SKM-1 (cell line): ENCODE measurements around the gene NFKB1.
"Not testable (repeated sequence)": the region's sequence is repeated elsewhere in the genome, so short reads cannot be mapped to it uniquely, and the experiment has no call there.

Experiments
- DNase-seq: peaks from one replicate; lab custom pipeline; 2025; ENCODE audit not compliant: unreplicated experiment; lab: John Stamatoyannopoulos, UW

Gene NFKB1, protein sequence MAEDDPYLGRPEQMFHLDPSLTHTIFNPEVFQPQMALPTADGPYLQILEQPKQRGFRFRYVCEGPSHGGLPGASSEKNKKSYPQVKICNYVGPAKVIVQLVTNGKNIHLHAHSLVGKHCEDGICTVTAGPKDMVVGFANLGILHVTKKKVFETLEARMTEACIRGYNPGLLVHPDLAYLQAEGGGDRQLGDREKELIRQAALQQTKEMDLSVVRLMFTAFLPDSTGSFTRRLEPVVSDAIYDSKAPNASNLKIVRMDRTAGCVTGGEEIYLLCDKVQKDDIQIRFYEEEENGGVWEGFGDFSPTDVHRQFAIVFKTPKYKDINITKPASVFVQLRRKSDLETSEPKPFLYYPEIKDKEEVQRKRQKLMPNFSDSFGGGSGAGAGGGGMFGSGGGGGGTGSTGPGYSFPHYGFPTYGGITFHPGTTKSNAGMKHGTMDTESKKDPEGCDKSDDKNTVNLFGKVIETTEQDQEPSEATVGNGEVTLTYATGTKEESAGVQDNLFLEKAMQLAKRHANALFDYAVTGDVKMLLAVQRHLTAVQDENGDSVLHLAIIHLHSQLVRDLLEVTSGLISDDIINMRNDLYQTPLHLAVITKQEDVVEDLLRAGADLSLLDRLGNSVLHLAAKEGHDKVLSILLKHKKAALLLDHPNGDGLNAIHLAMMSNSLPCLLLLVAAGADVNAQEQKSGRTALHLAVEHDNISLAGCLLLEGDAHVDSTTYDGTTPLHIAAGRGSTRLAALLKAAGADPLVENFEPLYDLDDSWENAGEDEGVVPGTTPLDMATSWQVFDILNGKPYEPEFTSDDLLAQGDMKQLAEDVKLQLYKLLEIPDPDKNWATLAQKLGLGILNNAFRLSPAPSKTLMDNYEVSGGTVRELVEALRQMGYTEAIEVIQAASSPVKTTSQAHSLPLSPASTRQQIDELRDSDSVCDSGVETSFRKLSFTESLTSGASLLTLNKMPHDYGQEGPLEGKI

DNA sequence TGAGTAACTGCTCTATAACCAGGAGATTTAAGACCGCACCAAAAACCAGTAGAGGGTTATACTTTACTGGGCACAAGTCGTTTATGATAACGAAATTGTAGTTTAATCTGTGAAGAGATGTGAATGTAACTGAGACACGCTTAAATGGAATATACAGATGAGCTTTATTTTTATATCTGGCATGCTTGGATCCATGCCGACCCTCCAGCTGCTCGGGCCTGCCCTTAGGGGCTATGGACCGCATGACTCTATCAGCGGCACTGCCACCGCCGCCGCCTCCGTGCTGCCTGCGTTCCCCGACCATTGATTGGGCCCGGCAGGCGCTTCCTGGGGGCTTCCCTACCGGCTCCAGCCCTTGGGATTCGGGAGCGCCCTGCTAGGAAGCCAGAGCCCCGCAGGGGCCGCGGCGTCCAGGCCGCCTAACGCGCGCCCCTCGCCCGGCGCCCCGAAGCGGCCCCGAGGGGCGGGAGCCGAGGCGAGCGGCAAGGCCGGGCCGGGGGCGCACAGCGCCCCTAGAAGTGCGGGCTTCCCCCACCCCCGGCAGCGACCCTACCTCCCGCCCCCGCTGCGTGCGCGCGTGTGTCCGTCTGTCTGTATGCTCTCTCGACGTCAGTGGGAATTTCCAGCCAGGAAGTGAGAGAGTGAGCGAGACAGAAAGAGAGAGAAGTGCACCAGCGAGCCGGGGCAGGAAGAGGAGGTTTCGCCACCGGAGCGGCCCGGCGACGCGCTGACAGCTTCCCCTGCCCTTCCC, at the start of gene NFKB1:
Gene NFKB1, plus strand, starts transcription at position 664 of the 751 bp plus-strand sequence. CDS start 24,160 bp downstream, outside the sequence.
- peak; percentile 84 for DNase-seq

DNA sequence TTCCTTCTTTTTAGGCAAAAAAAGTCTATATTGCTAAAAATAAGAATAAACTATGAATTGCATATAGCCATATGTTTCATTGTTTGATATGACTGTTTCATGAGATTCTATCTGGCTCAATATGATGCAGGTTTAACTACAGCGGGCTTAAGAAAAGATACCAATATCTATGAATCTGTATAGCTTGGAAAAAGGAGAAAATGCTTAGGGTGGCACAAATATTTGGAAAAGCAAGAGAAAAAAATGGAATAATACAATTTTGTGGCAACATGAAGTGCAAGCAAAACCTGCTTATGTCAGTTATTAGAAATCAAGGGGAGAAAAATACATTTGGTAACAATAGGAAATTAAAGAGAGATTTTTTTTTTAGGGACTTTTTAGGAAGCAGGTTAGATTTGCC, 48.3 kb upstream of the NFKB1 start:
- DNase-seq, result no peak

DNA sequence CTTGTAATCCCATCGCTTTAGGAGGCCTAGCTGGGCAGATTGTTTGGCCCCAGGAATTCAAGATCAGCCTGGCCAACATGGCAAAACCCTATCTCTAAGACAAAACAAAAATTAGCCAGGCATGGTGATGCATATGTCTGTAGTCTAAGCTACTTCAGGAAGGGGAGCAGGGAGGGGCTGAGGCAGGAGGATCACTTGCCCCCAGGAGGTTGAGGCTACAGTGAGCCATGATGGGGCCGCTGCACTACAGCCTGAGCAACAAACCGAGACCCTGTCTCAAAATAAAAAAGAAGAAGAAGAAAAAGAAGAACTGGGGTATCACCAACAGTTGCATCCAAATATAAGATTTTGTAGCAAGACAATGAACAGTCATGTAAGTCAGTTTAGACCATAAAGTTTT, 47.3 kb upstream of the NFKB1 start:
- DNase-seq, result no peak

DNA sequence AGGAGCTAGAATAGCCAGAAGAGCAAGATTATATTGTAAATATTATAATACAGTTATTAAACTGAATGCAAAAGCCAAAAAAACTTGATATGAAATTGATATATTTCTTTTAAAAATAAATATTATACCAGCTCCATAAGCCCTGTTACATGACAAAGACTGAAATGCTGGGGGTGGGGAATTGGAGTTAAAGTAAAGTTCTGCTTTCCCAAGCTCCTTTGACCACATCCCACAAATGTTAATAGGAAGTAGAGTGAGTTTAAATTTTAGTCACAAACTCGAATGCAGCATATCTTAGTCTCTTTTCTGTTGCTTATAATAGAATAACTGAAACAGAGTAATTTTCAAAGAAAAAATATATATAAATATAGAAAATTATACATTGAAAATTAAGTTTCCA, 46.9 kb upstream of the NFKB1 start:
- DNase-seq, result peak; percentile 35

DNA sequence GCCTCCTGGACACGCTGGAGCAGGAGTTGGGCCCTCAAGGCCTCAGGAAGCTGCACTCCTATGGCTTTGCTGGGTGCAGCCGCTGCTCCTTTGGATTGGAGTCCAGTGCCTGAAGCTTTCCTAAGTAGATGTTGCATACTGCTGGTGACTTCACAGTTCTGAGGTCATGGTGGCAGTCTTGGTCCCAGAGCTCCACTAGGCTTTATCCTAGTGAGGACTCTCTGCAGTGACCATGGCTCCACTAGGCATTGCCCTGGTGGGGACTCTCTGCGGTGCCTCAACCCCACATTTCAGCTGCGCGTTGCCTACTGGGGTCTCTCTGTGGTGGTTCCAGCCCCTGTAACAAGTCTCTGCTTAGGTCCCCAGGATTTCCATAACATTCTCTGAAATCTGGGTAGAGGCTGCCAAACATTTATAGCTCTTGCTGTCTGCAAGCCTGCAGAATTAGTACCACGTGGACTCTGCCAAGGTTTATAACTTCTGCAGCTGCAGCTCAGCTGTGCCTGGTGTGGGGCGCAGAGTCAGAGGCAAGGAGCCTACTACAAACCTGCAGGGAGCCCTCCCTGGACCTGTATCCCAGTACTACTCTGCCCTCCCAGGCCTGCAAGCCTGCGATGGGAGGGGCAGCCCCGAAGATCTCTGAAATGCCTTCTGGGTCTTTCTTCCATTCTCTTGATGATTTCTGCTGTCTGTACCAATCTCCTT, 46.0 kb upstream of the NFKB1 start:
- DNase-seq, result no peak

DNA sequence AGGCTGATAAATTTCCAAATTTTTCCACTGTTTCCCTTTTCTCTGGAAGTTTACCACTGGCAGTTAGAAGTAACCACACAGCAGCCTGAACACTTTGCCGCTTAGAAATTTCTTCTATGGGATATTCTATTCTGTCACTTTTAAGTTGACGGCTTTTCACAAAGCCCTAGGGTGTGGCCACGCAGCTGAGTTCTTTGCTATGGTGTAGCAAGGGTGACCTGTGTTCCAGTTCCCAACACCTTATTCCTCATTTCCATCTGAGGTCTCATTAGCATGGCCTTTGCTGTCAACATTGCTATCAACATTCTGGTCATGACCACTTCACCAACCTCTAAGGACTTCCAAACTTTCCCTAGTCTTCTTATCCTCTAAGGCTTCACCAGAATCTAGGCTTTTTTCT, 45.4 kb upstream of the NFKB1 start:
- no peak for DNase-seq

DNA sequence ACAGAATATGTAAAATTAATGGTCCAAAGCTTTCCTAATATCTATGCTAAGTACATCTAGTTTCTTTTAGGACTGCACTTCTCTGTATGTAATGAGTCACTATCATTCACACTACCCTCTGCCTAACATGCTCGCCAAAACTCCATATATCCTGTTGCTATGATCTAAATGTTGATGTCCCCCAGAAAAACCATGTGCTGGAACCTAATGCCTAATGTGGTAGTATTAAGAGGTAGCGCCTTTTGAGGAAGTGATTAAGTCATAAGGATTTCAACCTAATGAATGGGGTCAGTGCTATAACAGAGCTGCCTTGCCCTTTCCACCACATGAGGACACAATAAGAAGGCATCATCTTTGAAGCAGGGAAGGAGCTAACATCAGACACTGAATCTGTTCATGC, 34.9 kb upstream of the NFKB1 start:
- DNase-seq, result no peak

DNA sequence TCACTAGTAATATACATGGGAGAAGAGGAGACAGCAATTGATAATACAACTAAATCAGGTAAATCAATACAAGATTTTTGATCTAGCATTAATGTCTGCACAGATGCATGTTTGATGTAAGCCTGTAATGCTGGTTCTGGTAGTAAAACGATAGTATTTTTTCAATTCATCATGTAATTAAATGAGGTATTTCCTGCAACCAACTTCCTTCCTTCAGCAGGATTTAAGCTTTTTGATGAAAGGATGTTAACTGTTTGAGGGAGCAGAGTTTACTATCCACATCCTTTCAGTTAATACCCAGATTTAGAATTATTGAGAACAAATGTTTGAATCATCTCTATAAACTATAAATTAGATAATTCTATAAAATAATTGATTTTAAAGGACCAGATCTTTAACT, 31.4 kb upstream of the NFKB1 start:
- DNase-seq, result no peak

DNA sequence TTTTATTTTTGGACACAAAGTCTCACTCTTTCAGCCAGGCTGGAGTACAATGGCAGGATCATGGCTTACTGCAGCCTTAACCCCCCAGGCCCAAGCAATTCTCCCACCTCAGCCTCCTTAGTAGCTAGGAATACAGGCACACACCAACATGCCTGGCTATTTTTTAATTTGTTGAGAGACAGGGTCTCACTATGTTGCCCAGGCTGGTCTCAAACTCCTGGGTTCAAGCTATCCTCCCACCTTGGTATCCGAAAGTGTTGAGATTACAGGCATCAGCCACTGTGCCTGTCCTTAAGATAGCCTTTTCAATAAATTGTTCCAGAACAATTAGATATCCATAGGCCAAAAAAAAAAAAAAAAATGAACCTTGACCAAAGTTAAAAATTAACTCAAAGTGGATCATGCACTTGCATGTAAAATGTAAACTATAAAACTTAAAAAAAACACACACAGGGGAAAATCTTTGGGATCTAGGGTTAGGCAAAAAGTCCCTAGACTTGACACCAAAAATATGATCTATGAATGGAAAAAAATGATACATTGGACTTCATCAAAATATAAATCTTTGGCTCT, 28.6 kb upstream of the NFKB1 start:
- DNase-seq, result no peak

DNA sequence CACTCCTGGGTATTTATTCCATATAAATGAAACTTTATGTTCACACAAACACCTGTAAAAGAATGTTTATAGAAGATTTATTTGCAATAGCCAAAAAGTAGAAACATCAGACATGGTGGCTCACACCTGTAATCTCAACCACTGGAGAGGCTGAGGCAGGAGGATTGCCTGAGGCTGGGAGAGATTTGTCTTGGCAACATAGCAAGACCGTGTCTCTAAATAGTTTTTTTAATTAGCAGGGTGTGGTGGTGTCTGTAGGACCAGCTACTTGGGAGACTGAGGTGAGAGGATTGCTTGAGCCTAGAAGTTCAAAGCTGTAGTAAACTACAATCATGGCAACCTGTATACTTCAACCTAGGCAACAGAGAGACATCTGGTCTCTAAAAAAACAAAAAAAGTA, 27.7 kb upstream of the NFKB1 start:
- DNase-seq, result no peak

DNA sequence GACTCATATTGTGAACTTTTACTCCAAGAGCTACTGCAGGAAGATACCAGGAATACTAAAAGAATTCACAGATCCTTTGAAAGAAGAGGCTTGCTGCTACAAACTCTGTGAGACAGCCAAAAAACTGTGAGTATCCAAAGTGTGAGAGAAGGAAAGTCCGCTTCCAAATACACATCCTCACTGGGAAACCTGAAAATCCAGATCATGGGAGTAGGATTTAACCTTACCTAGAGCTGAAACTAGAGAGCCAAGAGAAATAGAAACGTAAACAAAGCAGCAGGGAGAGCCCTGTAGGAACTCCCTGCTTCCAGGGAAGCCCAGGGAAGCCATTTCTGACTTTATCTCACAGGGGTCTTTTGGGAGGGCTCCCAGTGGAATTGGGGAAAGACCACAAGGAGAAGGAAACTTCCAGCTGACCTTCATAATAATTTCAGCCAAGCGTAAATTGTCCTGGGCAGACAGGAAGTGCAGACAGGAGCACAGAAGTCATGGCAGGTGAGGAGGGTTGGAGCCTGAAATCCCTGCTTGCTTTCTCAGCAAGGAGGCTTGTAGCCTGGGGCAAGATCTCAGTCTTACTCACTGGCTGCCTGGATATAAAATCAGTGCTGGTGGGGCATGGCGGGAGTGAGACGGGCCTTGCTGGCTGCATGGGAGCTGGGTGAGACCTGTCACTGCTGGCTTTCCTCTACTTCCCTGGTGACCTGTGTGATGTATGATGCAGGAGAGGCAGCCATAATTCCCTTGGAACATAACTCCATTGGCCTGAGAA, 26.2 kb upstream of the NFKB1 start:
- DNase-seq, result no peak

DNA sequence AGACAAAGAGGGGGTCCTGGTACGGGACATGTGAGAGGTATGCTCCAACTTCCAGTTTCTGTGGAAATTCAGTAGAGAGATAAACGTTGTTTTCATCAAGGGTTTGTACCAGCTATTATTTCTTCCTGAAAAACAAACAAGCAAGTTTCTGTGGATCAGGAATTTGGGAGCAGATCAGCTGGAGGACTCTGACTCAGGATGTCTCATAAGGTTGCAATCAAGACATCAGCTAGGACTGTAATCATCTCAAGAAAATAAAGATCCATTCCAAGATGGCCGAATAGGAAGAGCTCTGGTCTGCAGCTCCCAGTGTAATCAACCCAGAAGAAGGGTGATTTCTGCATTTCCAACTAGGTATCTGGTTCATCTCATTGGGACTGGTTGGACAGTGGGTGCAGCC, 23.5 kb upstream of the NFKB1 start:
- DNase-seq, result no peak

DNA sequence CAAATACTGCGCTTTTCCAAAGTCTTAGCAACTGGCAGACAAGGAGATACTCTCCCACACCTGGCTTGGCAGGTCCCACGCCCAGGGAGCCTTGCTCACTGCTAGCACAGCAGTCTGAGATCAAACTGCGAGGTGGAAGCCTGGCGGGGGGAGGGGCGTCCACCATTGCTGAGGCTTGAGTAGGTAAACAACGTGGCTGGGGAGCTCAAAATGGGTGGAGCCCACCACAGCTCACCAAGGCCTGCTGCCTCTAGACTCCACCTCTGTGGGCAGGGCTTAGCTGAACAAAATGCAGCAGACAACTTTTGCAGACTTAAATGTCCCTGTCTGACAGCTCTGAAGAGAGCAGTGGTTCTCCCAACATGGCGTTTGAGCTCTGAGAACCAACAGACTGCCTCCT, 23.0 kb upstream of the NFKB1 start:
- no peak for DNase-seq

DNA sequence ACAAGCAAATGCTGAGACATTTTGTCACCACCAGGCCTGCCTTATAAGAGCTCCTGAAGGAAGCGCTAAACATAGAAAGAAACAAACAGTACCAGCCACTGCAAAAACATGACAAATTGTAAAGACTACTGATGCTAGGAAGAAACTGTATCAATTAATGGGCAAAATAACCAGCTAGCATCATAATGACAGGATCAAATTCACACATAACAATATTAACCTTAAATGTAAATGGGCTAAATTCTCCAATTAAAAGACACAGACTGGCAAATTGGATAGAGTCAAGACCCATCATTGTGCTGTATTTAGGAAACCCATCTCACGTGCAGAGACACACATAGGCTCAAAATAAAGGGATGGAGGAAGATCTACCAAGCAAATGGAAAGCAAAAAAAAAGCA, 21.3 kb upstream of the NFKB1 start:
- DNase-seq, result not testable (repeated sequence)

DNA sequence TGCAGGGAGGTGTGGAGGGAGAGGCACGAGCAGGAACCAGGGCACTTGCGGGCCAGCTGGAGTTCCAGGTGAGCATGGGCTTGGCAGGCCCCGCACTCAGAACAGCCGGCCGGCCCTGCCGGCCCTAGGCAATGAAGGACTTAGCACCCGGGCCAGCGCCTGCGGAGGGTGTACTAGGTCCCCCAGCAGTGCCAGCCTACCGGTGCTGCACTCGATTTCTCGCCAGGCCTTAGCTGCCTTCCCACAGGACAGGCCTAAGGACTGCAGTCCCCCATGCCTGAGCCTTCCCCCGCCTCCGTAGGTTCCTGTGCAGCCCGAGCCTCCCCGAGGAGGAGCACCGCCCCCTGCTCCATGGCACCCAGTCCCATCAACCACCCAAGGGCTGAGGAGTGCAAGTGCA, 18.0 kb upstream of the NFKB1 start:
- no peak for DNase-seq

DNA sequence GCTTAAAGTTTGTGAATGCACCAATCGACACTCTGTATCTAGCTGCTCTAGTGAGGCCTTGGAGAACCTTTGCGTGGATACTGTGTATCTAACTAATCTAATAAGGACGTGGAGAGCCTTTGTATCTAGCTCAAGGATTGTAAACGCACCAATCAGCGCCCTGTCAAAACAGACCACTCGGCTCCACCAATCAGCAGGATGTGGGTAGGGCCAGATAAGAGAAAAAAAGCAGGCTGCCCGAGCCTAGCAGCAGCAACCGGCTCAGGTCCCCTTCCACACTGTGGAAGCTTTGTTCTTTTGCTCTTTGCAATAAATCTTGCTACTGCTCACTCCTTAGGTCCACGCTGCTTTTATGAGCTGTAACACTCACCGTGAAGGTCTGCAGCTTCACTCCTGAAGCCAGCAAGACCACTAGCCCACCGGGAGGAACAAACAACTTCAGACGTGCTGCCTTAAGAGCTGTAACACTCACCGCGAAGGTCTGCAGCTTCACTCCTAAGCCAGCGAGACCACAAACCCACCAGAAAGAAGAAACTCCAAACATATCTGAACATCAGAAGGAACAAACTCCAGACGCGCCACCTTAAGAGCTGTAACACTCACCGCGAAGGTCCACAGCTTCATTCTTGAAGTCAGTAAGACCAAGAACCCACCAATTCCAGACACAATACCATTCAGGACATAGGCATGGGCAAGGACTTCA, 17.0 kb upstream of the NFKB1 start:
- not testable (repeated sequence) for DNase-seq

DNA sequence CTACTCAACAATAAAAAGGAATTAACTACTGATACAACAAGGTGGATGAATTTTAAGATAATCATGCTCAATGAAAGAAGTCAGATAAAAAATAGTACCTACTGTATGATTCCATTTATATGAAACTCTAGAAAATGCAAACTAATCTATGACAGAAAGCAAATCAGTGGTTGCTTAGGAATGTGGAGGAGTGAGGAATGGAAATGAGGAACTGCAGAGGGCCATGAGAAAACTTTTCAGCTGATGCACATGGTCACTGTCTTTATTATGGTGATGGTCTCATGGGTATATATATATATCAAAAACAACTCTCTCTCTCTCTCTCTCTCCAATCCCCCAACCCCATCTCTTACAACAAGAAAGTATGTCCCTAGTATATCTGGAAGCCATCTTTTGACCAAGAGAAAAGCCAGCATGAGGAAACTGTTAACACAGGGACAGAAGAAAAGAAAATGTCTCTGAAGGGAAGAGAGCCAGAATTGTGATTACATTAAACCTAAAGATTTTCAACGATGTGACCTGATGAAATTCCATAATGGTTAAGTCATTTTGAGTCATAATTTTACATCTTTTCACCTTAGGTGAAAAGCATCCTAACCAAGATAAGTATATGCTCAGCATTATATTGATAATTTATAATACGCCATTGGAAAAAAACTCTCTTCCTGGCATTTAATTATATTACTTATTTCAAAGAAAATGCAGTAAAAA, 8.5 kb upstream of the NFKB1 start:
- DNase-seq, result no peak

DNA sequence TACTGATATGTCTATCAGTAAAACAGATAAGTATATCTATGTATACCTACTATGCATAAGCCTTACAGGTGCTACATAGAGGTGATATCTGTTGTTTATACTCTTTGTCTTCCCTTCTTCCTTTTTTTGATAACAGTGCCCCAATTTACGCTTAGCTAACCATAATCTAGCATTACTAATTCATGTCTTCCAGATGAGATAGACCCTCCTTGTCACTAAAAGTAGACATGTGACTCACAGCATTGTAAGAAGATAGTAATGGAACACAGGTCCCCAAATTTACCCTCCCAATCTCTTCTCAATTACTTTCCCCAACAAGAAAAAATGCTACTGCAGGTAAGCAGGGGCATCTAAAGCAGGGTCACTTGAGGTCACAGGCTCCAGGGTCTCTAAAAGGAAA, 7.9 kb upstream of the NFKB1 start:
- DNase-seq, result no peak
